ENCODE data around the gene NTRK3. TPM values are rescaled to one million over a fixed set of nuclear protein-coding genes. Genes with fewer than 3 reads are reported as not detected.

Gene NTRK3
- total and polyA plus RNA-seq, 2 of the 8 experiments (the other 6 are each of a cell fraction or from before 2014, with no cell fraction given) = 4.5 to 6.8 TPM

DNA sequence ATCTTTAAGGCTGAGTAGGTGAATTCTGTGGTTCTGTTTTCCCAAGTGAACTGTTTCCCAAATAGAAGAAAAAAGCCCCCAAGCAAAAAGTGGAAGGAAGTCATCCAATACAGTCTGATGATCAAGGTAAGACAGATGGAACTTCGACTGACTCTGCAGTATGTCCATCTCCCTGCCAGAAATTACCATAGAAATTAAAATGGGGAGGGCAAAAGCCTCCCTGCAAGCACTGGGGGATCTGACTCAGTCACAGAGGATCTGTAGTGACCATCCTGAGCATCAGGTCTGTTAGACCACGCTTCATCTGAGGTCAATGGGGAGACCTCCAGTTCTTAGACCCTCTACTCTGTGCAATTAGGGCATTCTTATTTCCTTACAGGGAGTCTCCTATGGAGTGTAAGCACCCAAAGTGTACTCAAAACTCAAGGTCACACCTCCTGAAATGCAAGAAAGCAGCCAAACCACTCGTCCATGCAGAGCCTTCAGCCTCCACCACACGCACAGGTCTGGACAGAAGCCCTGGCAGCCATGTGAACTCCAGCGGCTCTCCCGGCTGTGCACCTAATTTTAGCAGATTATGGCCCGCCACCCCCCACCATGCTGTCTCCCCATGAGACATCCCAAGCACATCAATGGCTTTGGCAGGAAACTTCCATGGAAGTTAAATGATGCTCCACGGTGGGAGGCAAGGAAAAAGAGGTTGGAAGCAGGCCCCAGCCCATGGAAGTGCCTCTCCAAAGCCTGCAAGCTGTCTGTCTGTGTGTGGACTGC is 348.7 kb downstream of the NTRK3 start:
- Histone ChIP-seq H3K79me1 (ENCODE audit: low read depth, low read length) (no peaks in the 10 kb centered on the region), H3K9ac (replicated peaks in 1 of 4; ENCODE audit: extremely low read depth in 1 of 4, low read depth in 3 of 4, low read length in 3 of 4) (no peak overlapping the region), H3K27ac (ENCODE audit: low read depth, low read length) (no peak overlapping the region), H2AFZ (ENCODE audit: low read length) (no peak overlapping the region), H2AK5ac (ENCODE audit: low read depth, low read length) (no peak overlapping the region), H2BK12ac (ENCODE audit: low read depth, low read length) (no peak overlapping the region), H3K18ac (ENCODE audit: extremely low read depth, low read length) (no peak overlapping the region), H3K4me1 (replicated peaks in 1 of 4; ENCODE audit: control insufficient read depth in 3 of 4, insufficient read depth in 4 of 4, low read length in 3 of 4) (no peaks in the 10 kb centered on the region), H2BK20ac (ENCODE audit: low read length) (no peak overlapping the region), H3K9me3 (ENCODE audit: insufficient read depth in 2 of 2, low read depth in 1 of 2, low read length in 1 of 2) (no peaks in the 10 kb centered on the region), H4K5ac (ENCODE audit: insufficient read length, low read depth, low read length) (no peak overlapping the region), H2BK15ac (ENCODE audit: low read length) (no peak overlapping the region), H3K14ac (ENCODE audit: insufficient read length) (no peak overlapping the region), H4K8ac (ENCODE audit: extremely low read depth, insufficient read depth, low read length) (no peak overlapping the region), H3K23ac (ENCODE audit: insufficient read length) (no peak overlapping the region), H2BK120ac (replicated peaks; ENCODE audit: low read depth, low read length) (no peak overlapping the region), H3K4me3 (ENCODE audit: extremely low read depth in 1 of 4, insufficient read depth in 2 of 4, low read depth in 3 of 4, low read length in 4 of 4) (no peak overlapping the region), H4K20me1 (replicated peaks in 1 of 2; ENCODE audit: control insufficient read depth in 1 of 2, insufficient read depth in 2 of 2, low read length in 2 of 2) (no peaks in the 10 kb centered on the region), H2BK5ac (ENCODE audit: low read depth, low read length) (no peak overlapping the region), H3K23me2 (ENCODE audit: low read depth, low read length) (no peaks in the 10 kb centered on the region), H3K79me2 (ENCODE audit: control insufficient read depth in 1 of 2, insufficient read depth in 2 of 2, low read length in 2 of 2) (no peaks in the 10 kb centered on the region), H4K91ac (replicated peaks; ENCODE audit: insufficient read length, low read length) (no peak overlapping the region), H3K56ac (replicated peaks; ENCODE audit: insufficient read length, low read depth, low read length) (no peak overlapping the region), H3K27me3 (replicated peaks in 1 of 4; ENCODE audit: control insufficient read depth in 3 of 4, extremely low read depth in 1 of 4, insufficient read depth in 3 of 4, low read length in 3 of 4) (no peaks in the 10 kb centered on the region), H3K4me2 (ENCODE audit: insufficient read depth in 1 of 2, low read depth in 2 of 2, low read length in 2 of 2) (no peak overlapping the region), H3K36me3 (ENCODE audit: control insufficient read depth in 2 of 4, insufficient read depth in 4 of 4, low read length in 3 of 4) (no peaks in the 10 kb centered on the region), H3K4ac (replicated peaks; ENCODE audit: insufficient read length, low read depth, low read length) (no peak overlapping the region)
- no peak for FAIRE-seq
- CTCF ChIA-PET (ENCODE audit: partially characterized antibody) = no interaction called here
- 90% methylated on average over 8 of the region's 8 CpGs; no CpG with 5 or more reads in 1 of the 2 experiments for WGBS, 2 experiments (ENCODE audit: extremely low coverage in 1 of 2, insufficient coverage in 1 of 2, insufficient read length in 1 of 2, insufficient replicate concordance in 2 of 2, low coverage in 1 of 2, low lambda C conversion rate in 2 of 2, missing lambda C conversion rate in 1 of 2)
- POLR2A ChIA-PET (ENCODE audit: partially characterized antibody) = no interaction called here
- DNase-seq (ENCODE audit: low read depth in 1 of 2, low spot score in 2 of 2) = no peak
- TF ChIP-seq KDM1A (IDR thresholded peaks at IDR 0.05; ENCODE audit: borderline replicate concordance, low read length) (no peak), ZNF274 (IDR thresholded peaks at IDR 0.05; ENCODE audit: borderline replicate concordance, extremely low read depth, low read length) (no peak), FOSL1 (IDR thresholded peaks at IDR 0.05; ENCODE audit: insufficient read depth, low read depth, low read length) (no peak), SUZ12 (IDR thresholded peaks at IDR 0.05; ENCODE audit: low read length) (no peak), CBX8 (IDR thresholded peaks at IDR 0.05; ENCODE audit: borderline replicate concordance, low read depth, low read length) (no peak), CHD1 (IDR thresholded peaks at IDR 0.05; ENCODE audit: low read depth, low read length) (no peak), RAD21 (IDR thresholded peaks at IDR 0.05 in 1 of 2, conservative IDR thresholded peaks at IDR 0.05 in 1 of 2; ENCODE audit: low read depth in 2 of 2, low read length in 2 of 2) (no peak), BRCA1 (IDR thresholded peaks at IDR 0.05; ENCODE audit: low read depth, low read length) (no peak), JUND (IDR thresholded peaks at IDR 0.05; ENCODE audit: low read length) (no peak), SIN3A (conservative IDR thresholded peaks at IDR 0.05 in 1 of 2, IDR thresholded peaks at IDR 0.05 in 1 of 2; ENCODE audit: low read depth in 1 of 2, low read length in 2 of 2) (no peak), HDAC6 (IDR thresholded peaks at IDR 0.05; ENCODE audit: low read depth, low read length) (no peak), SP4 (IDR thresholded peaks at IDR 0.05; ENCODE audit: low read length) (no peak), KDM4A (IDR thresholded peaks at IDR 0.05; ENCODE audit: low read depth, low read length, severe bottlenecking) (no peak), SP2 (IDR thresholded peaks at IDR 0.05; ENCODE audit: low read length) (no peak)
